GM18907 (cell line): ENCODE data around the gene TOMT.

Experiments
- ATAC-seq: cut with Tn5 transposase; IDR thresholded peaks from one replicate; pipeline ENCODE4 v1.9.1; 2021; ENCODE audit warnings: mild to moderate bottlenecking, moderate library complexity; ENCODE audit not compliant: unreplicated experiment

The TOMT gene, protein sequence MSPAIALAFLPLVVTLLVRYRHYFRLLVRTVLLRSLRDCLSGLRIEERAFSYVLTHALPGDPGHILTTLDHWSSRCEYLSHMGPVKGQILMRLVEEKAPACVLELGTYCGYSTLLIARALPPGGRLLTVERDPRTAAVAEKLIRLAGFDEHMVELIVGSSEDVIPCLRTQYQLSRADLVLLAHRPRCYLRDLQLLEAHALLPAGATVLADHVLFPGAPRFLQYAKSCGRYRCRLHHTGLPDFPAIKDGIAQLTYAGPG

DNA sequence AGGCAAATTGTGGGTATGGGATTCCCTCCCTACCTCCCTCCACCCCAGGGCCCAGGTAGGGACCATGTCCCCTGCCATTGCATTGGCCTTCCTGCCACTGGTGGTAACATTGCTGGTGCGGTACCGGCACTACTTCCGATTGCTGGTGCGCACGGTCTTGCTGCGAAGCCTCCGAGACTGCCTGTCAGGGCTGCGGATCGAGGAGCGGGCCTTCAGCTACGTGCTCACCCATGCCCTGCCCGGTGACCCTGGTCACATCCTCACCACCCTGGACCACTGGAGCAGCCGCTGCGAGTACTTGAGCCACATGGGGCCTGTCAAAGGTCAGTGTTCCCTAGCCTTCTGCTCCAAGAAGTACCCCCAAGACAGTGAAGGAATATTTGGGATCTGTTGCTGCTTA lies at the start of gene TOMT:
TOMT (plus strand) TSS at position 37 of the 400 bp plus-strand sequence; CDS start at position 65, 28 bp downstream.
- no peak for ATAC-seq

DNA sequence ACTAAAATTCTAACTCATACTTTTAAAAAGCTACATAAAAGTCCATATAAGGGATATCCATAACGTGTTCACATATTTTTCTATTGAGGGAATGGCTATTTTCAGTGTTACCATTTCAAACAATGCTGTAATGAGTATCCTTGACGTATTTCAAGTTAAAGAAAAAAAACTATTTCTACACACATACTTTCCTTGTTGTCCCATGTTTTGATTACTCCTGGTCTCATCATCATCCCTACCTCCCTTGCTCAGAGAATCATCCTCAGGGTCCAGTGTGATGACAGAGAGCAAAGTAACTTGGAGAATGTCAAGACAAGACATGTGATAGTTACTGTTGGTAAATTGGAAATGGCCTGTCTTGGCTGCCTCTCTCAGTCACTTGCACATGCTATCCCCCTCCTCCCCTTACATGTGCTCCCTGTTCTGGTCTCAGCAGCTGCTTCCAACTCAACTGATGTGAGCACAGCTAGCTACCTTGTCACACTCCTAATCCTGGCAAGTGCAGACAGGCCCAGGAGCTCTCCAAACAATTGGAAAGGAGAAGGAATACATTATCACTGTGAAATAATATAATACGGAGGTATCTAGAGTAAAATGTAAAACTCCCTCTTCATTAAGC lies 47.2 kb upstream of the TOMT start:
- no peak for ATAC-seq

DNA sequence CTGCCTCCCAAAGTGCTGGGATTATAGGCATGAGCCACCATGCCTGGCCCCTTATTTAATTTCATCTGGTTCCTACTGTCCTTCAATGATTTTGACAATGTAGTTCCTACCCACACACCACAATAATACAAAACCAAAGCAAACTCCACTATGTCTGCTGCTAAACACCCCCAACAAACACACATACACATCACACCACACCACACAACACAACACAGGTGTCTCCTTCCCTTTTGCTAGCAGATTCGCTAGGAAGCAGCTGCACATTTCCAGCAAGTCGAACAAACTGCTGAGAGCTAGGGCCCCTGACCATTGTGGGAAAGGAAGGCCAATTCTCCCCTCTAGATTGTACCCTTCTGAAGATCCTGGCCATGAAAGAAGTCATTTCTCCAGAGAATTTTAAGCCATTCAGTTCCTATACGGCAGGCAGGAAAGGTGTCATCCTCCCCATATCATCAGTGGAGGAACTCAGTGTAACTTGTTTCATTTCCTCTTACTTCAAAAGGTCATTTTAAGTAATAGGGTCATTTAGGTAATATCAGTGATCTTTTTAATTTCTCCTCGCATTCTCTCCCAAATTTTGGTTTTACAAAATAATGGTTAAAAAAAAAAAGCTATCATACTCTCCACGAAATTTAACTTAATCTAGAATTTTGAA lies 43.9 kb upstream of the TOMT start:
- no peak for ATAC-seq

DNA sequence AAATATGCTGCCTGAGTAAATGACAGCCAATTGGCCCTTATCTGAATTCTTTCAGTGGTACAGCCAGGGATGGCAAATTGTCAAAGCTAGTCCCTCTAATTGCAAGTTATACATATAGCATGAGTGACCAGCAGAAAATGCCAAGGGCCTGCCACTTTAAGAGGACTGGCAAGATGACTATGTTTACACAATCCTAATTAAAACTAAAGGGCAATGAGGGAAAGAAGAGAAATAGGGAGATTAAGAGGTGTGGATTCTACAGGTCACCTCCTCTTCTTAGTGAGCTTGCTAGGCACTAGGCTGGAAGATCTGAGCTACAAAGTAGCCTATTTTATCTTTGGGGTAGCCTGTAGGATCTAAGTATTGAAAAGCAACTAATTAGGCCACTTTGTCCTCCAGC lies 38.9 kb upstream of the TOMT start:
- no peak for ATAC-seq

DNA sequence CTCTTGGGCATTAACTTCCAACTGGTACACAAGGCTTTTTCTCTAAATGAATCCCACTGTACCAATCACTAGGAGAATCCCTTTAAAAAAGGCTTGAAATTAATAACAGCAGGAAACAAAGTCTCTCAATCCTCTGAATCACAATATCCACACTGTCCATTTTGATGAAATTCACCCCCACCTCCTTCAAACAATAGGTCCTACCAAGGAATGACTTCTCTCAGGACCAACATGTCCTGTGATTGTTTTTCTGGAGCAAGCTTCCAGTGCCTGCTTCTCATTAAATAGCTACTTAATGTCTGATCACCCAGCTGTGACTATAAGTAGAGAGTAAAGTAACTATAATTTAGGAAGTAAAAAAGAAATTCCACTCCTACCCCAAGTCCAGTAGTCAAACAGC lies 38.5 kb upstream of the TOMT start:
- ATAC-seq, result no peak

DNA sequence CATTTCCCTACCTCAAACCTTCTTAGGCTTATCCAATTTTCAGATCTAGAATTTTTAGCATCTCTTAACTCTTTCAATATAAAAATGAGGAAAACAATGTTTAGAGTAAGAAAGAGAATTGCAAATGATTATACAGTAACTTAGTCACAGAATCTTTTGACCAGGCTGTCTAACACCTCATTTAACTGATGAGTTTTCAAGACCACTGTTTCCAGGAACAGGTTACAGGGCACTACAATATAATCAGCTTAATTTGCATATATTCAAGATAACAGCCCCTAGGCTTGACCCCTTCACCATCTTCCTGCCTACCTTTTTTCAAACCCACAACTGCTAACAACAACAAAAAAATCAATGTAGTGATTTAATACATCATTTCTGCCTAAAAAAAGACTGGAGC lies 38.0 kb upstream of the TOMT start:
- no peak for ATAC-seq

DNA sequence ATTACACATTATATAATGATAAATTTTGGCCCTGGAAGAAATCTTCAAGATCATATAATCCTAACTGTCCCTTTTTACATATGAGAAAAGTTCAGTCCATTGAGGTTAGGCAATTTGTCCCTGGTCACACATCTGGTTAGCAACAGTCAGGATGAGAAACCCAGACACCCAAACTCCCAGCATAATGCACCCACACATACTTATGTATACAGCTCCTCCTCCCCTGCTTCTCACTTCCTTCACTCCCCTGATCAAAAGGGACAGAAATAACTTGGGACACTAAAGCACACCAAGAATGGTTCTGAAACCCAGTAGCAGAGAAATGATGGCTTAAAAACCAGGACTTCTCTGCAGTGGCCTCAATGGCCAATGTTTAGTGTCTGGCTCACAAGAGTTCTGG lies 36.5 kb upstream of the TOMT start:
- ATAC-seq, result no peak

DNA sequence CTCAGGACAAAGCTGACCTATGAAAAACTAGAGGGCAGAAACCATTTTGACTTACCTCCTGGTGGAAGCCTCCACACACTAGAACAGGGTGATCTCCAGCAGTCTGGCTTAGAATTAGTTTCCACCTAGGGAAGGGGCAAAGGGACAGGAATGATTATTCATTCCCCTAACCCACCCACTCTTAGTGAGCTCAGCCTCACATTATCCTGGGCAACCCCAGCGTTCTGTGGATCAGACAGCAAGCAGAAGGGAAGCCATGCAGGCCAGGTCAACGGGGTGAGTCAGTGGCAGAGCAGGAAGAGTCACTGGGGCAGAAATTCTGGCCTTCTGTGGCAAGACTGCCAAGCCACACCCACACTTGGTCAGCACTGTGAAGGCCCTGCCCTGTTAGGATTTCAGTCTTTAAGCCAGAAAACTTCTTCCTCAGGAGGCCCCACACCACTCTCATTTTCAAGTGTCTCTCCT lies 35.9 kb upstream of the TOMT start:
- no peak for ATAC-seq

DNA sequence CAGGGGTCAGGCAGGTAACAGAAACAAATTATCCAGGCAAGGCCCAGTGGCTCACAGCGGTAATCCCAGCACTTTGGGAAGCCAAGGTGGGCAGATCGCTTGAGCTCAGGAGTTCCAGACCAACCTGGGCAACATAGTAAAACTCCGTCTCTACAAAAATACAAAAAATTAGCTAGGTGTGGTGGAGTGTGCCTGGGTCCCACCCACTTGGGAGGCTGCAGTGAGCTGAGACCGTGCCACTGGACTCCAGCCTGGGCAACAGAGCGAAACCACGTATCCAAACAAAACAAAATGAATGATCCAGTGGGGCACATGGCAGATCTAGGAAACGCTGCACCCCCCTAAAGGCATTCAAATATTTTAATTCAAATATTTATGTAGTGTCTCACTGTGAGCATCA lies 35.2 kb upstream of the TOMT start:
- ATAC-seq, result no peak

DNA sequence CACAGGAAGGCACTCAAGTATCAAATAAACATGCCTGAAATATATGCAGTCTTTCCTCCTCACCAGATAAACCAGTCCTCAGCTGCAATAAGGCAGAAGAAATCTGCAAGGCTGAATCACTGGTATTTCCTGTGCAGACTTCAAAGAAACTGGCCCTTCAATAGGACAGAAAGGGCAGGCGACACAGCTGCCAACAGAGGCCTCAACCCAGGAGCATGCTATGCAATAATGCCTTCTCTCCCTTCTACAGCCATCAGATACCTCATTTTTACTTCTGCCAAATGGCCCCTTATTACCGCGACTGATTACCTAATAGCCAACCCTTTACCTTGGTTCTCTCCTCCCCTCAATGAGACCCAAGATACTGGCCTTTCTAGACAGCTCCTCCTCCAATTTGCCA lies 33.4 kb upstream of the TOMT start:
- no peak for ATAC-seq

DNA sequence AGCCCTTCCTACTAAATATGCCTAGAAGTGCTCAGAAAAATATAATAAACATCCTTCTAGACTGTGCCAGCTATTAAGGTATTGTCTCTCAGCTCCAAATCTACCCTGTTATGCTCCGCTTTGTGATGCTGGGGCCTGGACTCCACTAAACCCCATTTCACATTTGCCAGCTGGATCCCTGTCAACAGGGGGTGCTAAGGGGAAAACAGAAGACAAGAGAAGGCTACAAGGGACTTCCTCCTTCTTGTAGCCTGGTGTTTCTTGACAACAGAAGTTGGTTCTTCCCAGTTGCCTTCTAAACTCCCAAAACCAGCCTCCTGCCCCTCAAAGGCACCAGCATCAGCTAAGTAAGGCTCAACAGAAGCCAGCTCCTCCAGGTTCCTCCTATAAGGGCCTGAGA lies 30.6 kb upstream of the TOMT start:
- ATAC-seq, result no peak

DNA sequence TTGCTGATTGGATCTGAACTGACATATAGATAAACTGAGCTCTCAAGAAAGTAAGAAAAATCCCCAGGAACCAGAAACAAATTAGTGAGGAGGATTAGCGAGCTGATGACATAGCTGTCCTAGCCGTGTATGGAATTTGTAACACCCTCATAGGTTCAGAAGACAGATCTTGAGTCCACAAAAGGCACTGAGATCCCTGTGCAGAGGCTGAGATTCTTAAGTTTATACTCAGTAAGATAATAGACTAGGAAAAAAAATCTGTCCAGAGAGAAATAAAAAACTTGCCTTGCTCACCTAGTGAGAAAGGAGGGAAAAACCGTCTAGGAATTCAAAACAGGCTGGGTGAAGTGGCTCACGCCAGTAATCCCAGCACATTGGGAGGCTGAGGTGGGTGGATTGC lies 30.0 kb upstream of the TOMT start:
- ATAC-seq, result no peak

DNA sequence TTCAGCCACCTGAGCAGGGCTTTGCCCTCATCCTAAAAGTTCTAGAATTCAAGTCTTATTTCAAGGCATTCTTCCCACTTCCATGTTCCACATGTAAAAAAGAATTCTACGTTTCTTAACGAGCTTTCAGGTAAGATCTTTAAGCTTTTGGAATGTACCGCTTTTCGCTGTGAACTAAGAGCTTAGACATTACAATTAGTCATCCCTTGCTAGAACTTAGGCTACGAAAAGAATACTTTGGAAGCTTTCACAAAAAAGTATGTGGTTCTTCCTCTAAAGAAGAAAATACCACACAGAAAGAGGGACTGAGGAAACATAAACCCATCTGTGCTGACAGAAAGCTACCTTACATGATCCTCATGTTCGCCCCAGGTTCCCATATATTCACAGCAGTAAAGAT lies 27.2 kb upstream of the TOMT start:
- no peak for ATAC-seq

DNA sequence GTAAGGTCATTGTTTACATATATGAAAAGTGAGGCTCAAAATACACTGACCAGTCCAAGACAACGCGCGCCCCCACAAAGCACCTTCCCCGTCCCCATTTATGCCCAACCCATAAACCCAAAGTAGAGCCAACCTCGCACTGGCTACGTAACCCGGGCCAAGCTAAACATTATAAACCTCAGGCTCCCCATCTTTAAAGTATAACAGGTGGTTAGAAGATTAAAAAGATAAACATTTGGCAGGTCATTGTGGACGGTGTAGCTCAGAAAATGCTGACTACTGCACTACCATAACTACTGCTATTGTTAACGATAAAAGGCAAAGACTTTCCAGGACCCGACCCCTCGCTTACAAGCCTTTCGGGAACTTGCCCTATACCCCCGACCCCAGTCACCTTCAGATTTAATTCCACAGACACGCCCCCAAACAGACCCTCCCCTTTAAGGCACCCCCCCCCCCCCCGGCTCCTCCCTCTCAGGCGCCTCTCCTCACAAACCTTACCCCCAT lies 25.9 kb upstream of the TOMT start:
- peak; percentile 1 for ATAC-seq

DNA sequence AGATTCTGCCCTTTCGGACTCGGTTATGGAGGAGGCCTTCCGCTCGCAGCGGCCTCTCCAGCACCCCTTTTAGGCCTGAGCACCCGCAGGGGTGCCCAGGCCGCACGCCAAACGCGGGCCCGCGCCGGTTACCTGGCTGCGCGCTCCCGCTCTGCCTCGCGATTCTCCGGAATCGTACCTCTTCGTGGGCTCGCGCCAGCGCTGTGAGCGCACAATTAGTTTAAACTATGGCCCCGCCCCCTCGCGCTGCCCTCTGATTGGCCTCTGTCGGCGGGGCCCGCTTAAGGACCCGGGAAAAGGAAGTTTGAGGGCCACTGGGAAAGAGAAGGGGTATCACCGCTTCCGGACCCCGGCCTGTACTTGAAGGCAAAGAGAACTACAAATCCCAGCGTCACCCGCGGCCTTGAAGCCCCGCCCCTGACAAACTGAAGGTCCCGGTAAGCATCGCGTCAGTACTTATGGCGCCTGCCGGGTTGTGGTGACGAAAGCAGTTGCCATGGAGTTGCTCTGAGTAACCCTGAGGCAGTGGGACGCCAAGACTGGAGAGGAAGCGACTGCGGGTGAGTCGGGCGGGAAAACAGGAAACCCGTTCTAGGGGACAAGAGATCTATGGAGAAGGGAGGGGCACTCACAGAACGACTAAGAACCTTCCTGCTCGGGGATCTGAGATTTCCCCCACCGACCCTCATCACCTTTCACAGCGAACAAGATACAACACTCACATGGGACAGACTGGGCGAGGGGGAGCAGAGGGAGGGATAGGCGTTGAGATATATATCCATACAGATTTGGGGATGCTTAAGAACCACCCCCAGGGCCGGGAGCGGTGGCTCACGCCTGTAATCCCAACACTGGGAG lies 25.2 kb upstream of the TOMT start, which contains the start of the genes LRRC51 and NUMA1:
LRRC51 (plus strand) TSS at position 525 of the 858 bp plus-strand sequence. CDS start 8,234 bp downstream, outside the sequence.
NUMA1 (minus strand) TSS at position 217 of the 858 bp plus-strand sequence. CDS start 44,599 bp downstream, outside the sequence.
- ATAC-seq, result peak; percentile 91

DNA sequence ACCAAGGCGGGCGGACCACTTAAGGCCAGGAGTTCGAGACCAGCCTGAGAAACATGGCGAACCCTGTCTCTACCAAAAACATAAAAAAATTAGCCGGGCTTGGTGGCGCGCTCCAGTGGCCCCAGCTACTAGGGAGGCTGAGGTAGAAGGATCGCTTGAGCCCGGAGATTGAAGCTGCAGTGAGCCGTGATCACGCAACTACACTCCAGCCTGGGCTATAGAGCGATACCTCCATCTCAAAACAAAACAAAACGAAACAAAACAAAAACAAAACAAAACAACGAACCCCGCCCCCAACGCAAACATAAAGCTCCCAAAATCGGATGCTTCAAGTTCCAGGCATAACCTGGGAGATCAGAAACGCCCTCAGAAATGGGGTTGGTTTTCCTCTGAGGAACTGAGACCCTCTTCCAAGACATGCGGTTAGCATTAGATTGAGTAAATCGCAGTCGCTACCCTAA lies 24.5 kb upstream of the TOMT start:
- no peak for ATAC-seq

DNA sequence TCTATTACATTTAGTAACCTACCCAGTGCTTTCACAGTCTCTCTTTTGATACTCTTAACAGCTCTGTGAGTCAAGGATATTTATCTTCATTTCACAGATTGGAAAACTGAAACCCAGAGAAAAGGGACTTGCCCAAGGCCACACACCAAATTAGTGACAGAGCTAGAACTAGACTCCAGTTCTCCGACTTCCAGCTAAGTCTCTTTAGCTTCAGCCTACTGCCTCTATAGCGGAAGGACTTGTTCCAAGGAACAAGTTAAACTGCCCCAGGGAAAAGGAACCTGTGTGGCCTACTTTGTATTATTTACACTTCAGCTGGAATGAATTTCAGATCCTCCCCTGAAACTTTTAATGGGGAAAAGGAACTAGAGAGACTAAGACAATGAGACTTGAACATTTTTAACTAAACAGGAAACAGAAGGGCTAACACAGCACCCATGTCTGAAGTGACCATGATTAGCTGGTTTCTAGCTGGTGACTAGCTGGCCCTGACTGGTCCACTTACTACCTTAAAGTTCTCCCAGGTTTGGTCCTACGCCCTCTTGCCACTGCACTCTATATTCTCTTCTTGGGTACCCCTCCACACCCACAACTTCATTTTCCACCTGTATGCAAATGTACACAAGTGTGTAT lies 23.8 kb upstream of the TOMT start:
- no peak for ATAC-seq

DNA sequence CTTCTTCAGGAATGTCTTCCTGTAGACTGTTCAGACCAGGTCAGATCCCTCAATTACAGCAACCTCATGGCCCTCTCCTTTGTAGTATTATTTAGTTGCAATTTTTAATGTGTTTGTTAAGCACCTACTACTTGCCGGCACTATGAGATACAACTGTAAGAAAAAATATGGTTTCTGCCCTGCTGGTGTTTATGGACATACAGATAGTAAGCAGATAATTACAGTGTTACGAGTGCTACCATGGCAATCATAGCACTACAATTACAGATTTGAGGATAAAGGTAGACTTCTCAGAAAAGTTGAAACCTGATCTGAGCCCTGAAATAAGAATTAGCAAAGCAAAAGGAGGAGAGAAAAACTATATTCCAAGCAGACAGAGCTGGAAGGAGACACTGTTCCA lies 22.3 kb upstream of the TOMT start:
- no peak for ATAC-seq

DNA sequence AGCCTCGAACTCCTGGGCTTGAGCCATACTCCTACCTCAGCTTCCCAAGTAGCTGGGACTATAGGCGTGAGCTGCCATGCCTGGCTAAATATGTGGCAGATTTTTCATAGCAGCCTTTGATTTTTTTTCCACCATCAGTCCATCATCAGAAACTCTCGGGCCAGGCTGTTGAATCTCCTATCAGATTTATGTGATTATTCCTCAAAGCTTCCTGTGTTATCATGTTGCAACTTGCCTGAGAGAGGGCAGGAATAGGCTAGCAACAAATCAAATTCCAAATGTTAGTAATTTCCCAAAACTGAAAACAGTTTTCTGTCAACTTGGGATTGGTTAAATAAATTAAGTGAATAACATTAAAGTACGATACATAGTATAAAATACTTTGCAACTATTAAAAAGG lies 21.6 kb upstream of the TOMT start:
- no peak for ATAC-seq

DNA sequence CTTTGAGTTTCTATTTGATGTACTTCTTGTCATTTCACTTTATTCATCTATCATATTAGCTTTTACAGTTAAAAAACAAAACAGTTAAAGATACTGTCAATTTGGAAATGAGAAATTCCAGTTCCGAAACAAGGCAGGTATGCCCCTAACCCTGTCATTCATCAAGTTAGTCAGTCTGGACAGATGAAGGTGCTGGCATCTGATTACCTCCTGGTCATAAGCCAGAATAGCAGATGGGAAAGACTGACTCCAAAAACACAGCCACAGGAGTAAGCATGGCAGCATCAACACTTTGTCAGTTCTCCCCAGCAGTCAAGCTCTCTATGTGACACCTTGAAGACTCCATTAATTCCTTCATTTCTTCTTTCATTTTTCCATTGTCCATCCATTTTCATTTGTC lies 20.8 kb upstream of the TOMT start:
- ATAC-seq, result no peak
